Activated T-cell treated with anti-CD3 and anti-CD28 coated beads for 24 hours (primary cell): ENCODE measurements around the gene TLR5.

Experiments
- DNase-seq: peaks from one replicate; pipeline ENCODE4 v3.0.0-alpha.2; 2020; ENCODE audit warnings: low read depth

The TLR5 gene

DNA sequence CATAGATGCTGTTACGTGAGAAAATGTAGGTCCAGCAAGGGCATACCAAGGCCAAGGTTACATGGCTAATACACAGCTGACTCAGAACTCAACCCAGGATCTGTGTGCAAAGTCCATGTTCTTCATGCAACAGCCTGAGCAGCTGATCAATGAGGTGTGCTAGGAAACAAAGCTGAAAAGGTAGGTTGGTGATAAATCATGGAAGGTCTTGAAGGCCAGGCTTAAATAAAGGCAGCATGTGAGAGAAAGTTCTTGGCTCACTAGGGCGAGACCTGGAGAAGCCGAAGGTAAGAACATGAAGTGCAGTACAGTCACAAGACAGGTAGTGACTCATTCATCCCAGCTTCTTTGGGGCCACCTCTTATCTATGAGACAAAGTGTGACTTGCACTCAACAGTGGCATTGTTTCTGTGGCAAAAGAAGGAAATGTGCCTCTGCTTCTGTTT, 33.4 kb downstream of the TLR5 start:
- DNase-seq, result no peak

- DNase-seq, result no peak
Measured at GRCh38 chr1:223106856-223107255, 36.2 kb downstream of the TLR5 start.

DNA sequence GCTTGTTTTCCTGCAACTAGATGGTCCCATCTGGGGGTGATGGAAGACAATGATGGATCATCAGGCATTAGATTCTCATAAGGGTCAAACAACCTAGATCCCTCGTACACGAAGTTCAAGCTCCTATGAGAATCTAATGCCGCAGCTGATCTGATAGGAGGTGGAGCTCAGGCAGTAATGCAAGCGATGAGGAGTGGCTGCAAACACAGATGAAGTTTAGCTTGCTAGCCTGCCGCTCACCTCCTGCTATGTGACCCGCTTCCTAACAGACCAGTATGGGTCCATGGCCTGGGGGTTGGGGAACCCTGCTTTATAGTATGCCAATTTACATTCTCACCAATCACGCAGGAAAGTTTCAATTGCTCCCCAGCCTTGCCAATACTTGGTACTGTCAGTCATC, 37.5 kb downstream of the TLR5 start:
- DNase-seq, result no peak

DNA sequence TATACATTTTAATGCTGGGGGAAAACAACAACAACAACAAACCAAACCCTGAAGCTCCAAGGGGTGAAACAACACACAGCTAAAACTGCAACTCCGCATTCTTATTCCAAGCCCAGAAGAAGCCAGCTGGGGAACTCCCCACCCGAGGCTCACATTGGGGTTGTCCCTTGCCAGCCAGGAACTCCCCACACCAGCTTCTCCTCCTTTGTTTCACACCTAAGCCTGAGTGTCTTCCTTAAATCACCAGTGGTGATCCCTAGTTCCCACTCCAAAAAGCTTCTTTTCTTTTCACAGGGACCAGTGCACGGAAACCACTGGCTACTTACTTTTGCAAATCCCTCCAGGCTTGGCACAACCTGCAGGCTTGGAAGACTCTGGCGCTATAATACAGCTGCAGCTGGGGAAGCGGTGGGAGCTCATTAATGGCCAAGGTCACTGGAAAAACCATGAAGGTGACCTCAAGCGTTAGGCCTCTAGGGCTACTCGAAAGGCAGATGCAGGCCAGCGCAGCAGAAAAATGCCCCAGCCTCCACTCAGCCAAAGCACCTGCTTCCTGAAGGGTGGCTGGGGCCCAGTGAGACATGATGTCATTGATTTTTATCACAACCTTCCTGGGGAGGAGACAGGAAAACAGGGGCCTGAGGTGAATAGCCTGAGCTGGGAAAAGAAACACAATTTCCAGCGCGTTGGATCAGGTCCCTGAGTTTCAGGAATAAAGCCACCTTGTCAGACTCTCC, 40.1 kb downstream of the TLR5 start:
- DNase-seq, result no peak

DNA sequence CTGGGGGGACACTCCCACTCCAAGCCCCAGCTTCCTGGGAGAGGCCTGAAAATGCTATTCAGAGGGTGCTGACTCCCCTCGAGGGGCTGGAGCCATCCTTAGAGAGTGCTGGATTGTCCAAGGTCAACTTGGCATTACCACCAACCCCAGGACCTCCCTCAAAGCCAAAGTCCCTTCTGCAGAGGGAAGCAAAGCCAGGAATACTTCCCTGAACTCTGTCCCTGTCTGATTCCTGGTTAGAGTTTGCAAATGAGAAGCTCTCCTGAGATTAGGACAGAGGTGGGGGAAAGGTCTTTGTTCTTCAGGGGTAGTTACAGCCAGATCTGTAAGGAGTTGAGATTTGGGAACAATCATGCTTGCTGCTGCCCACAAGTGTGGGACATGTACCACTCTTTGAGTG, 45.3 kb downstream of the TLR5 start:
- DNase-seq, result no peak

GRCh38 chr1:223095870-223096269, 47.2 kb downstream of the TLR5 start:
- DNase-seq, result no peak

DNA sequence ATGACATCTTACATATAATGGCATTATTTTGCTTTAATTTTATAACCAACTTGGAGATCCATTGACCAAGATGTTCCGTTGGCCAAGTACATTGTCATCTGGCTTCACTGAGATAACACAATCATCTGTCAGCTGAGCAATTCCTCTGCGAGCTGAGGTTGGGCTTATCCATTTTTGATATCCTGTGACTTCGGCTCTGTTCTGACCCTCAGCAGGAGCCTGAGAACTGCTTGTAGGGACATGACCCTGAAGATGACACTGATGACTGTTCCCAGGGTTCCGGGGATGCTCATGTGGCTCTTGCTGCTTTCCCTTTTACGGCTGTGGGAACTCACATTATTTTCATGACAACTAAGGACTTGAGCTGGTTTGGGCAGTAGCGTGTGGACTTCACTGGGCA, 51.2 kb downstream of the TLR5 start:
- DNase-seq, result no peak

DNA sequence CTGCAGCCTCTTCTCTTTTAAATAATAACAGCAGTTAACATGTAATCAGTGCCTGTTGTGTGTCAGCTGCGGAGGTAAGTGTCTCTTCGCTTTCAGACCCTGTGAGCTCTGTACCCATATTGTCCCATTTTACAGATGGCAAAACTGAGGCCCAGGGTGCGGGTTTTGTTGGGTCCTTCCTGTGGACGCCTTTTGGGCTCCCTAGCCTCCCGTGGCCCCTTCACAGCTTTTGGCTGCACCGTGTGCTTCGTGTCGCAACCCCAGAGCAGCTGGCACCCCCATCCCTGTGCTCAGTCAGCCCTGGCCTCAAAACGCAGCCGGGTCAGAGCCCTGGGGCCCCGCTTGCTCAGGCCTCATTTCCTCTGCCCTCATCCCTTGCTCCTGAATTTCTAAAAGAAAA, 53.8 kb downstream of the TLR5 start:
- no peak for DNase-seq

GRCh38 chr1:223088713-223089240, 54.3 kb downstream of the TLR5 start:
- DNase-seq, result no peak

- DNase-seq, result no peak
Measured at GRCh38 chr1:223087291-223088255, 55.5 kb downstream of the TLR5 start.

DNA sequence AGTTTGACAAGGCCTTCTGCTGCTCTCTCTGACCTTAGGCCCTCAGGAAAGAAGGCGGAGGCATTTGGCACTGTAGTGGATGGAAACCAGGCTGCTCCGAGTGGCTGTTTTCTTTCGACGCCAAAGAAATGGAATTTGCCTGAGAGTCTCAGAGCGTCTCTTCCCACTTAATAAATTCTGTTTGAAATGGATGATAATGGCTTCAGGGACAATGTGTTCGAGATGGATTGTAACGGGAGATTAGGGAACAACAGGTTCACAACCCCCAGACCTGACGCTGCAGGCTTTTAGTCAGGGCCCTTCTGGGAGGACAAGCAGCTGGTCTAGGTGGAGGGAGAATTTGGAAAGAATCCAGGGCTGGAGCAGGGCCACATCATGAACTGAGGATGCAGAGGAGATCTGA, 58.6 kb downstream of the TLR5 start:
- DNase-seq, result no peak

DNA sequence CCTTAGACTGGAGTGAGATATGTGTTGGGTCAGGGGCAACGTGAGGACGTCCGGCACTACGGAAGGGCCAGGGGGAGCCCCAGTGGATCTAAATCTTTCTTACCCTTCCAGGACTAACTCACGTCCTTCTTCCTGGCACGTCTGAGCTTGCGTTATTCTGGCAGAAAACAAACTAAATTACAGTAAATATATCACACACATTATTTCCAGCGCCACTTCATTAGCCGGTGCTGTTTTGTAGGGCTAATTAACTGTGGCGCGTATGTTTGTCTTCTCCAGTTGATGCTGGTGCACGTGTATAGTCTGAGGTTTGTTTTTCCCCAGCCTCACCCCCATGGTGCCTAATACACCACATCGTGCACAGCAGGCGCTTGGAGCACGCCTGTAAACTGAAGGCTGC, 59.2 kb downstream of the TLR5 start:
- no peak for DNase-seq

- no peak for DNase-seq
Measured at GRCh38 chr1:223082914-223083313, 60.1 kb downstream of the TLR5 start.

DNA sequence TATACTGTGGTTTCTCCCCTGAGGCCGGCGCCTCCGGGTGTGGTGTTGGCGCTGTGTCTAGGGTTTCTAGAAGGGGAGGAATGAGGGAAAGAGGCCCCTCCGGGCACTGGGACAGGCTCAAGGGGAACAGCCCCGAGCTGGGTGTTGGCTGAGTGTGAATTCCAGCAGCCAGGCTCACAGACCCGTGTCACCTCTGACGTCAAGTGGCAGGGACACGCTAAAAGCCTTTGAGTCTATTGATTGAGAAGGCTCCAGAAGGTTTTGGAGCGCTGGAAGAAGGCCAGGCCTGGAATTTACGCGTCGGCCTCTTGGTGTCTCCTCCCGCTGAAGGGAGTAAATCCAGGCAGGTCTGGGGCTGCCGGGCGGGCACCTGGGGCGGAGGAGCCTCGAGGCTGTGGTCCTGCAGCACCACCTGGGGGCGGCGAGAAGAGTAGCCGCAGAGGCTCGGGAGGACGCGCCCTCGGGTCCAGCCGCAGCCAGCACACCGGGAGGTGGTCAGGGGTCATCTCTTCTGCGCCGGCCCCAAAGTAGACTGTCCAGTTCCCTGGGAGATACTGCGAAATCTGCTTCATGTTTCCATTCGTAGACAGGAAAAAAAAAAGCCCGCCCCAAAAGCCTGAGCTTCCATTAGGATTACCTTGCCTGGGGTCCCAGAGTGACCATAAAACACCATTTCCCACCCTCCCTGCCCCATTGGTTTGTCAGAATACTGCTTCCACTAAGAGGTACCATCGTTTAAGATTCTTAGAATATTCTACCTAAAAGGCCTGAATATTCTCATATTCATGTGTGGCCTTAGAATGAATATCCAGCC, 61.7 kb downstream of the TLR5 start:
- peak; percentile 61 for DNase-seq

GRCh38 chr1:223079498-223079897, 63.5 kb downstream of the TLR5 start:
- no peak for DNase-seq

DNA sequence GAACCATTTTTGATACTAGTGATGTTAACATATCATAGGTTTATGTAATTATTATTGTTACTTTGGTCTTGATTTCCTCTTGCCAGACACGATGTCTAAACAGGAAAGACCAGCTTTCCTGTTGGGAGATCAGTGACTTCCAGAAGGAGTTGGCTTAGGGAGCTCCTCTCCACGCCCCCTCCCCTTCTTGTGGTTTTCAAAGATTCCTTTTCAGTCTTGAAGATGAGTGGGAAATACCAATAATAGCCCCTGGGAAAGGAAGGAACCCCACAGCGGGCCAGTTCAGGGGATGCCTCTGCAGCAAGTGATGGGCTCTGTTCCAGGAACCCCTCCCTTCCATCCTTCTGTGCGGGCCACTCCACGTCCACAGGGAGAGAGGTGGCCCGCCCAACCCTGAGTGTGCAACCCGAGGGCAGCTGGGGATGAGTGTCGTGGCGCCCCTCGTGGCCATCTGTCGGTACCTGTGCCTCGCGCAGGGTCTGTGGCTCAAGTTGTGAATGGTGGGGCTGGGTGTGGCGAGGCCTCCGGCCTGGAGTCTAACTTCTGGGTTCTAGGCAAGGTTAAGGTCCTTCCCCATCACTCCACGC, 65.7 kb downstream of the TLR5 start:
- no peak for DNase-seq

DNA sequence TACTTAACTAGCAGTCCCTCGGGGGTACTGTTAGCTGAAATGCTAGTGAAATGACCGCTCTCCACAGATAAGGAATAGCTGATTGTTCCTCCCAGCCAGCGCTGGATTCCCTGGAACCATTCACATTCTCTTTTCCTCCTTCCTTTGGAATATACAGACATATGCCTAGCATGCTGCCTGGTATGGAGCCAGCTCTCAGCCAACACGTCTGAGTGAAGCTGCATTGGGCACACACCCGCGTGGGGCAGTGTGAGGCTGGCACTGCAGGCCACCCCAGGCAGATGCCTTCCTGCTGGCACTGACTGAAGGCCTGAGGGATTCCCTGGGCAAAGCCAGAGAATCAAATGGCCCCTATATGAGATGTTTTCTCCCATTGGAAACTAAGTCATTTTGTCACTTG, 66.7 kb downstream of the TLR5 start:
- no peak for DNase-seq

DNA sequence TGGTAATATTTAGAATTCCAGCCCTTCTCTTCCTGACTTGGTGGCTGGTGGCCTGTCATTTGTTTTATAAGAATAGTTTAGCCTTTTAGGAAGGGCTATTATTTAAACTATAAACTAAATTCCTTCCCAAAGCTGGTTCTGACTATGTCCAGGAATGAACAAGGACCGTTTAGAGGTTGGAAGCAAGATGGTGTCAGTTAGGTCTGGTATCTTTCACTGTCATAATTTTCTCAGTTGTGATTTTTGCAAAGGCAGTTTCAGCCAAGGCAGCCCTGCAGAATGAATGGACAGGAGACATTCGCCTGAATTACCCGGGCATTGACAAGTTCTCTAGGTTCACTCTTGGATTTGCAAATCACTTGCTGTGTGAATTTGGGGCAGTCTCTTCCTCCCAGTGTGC, 67.2 kb downstream of the TLR5 start:
- no peak for DNase-seq

DNA sequence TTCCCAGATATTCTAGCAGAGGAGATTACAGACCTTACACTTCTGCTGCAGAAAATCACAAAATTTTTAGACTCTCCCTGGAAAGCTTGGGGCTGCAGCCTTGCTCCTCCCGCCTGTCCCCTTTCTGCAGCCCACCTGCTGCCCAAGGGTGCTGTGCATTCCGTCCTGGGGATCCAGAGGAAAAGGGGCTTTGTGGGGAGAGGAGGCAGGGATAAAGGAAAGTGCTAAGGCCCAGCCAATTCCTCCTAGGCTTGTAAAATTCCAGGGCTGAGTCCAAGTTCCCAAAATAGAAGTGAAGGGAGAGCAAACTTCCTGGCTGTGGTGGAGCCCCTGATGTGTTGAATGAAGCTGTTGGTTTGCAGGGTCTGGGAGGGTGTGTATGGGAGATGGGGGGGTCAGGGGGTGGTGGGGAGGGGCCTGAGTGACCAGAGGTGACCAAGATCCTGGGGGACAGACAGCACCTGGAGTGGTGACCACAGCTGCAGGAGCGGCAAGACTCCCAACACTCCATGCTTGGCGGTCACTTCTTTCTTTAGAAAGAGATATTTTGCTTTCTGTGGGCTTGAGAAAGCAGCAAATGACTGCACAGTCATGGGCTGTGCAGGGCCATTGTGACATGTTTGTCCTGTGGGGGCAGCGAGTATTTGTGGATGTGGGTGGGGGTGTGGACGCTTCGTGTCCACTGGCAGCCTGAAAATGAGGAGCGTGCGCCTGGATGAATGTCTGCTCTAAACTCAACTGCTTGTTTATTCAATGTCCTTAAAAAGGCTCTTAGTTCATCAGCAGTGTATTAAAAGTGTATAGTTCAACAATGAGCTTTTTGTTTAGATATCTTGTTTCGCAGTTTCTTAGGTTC, 68.4 kb downstream of the TLR5 start:
- DNase-seq, result no peak

GRCh38 chr1:223068900-223069665, 74.0 kb downstream of the TLR5 start:
- DNase-seq, result no peak
